GM23338 (cell line): ENCODE measurements around the gene TPST1. TPM values are rescaled to one million over a fixed set of nuclear protein-coding genes. Genes with fewer than 3 reads are reported as not detected.

Source experiments
- ATAC-seq: fragments of 200-7000 bp; cut with Tn5 transposase; 3 replicates; pipeline ENCODE4 v1.9.1; 2020
- DNase-seq: peaks from one replicate; pipeline ENCODE4 v3.0.0-alpha.2; 2015; ENCODE audit warnings: low spot score
- H2AFZ ChIP-seq: fragments of 200-600 bp; sonication (generic); 2 replicates; pipeline ENCODE4 v1.8.0; 2016; ENCODE audit warnings: antibody characterized with exemption, mild to moderate bottlenecking, moderate library complexity
- H3F3A ChIP-seq: fragments of 200-600 bp; sonication (generic); replicated peaks from 2 replicates; pipeline ENCODE4 v1.8.0; 2017; ENCODE audit warnings: antibody characterized with exemption, mixed run types, low read depth
- H3K27ac ChIP-seq: fragments of 200-600 bp; sonication (generic); 2 replicates; pipeline ENCODE4 v1.6.1; 2016; ENCODE audit warnings: low read depth
- H3K27me3 ChIP-seq: fragments of 200-600 bp; sonication (generic); 2 replicates; pipeline ENCODE4 v1.8.0; 2016; ENCODE audit warnings: mild to moderate bottlenecking, mixed run types, moderate library complexity; ENCODE audit not compliant: insufficient read depth
- H3K36me3 ChIP-seq: fragments of 200-600 bp; sonication (generic); 2 replicates; pipeline ENCODE4 v1.8.0; 2016; ENCODE audit warnings: mild to moderate bottlenecking; ENCODE audit not compliant: insufficient read depth
- H3K4me1 ChIP-seq: fragments of 200-600 bp; sonication (generic); 2 replicates; pipeline ENCODE4 v1.8.0; 2016; ENCODE audit warnings: mild to moderate bottlenecking, moderate library complexity; ENCODE audit not compliant: insufficient read depth
- H3K4me2 ChIP-seq: fragments of 200-600 bp; sonication (generic); 2 replicates; pipeline ENCODE4 v1.7.1; 2017; ENCODE audit warnings: mixed run types
- H3K4me3 ChIP-seq: fragments of 200-600 bp; sonication (generic); 2 replicates; pipeline ENCODE4 v1.6.1; 2016; ENCODE audit warnings: mixed run types
- H3K79me2 ChIP-seq: fragments of 200-600 bp; sonication (generic); replicated peaks from 2 replicates; pipeline ENCODE4 v1.8.0; 2017; ENCODE audit warnings: mild to moderate bottlenecking; ENCODE audit not compliant: insufficient read depth
- H3K9me2 ChIP-seq: fragments of 200-600 bp; sonication (generic); 2 replicates; pipeline ENCODE4 v1.8.0; 2017; ENCODE audit not compliant: insufficient read depth
- H4K20me1 ChIP-seq: fragments of 200-600 bp; sonication (generic); replicated peaks from 2 replicates; pipeline ENCODE4 v1.8.0; 2017; ENCODE audit warnings: mild to moderate bottlenecking; ENCODE audit not compliant: insufficient read depth
- H3K27ac Mint-ChIP-seq: 2 replicates; pipeline ENCODE4 v1.8.0; 2020; ENCODE audit warnings: inconsistent platforms, mild to moderate bottlenecking, moderate library complexity, mixed read lengths
- H3K27me3 Mint-ChIP-seq: 3 replicates; pipeline ENCODE4 v1.8.0; 2022; ENCODE audit warnings: low read depth, mild to moderate bottlenecking, moderate library complexity, mixed read lengths, inconsistent platforms; ENCODE audit not compliant: insufficient read depth, poor library complexity
- H3K36me3 Mint-ChIP-seq: 3 replicates; pipeline ENCODE4 v1.8.0; 2021; ENCODE audit warnings: low read depth, mild to moderate bottlenecking, inconsistent platforms, moderate library complexity, mixed read lengths
- H3K4me1 Mint-ChIP-seq: 3 replicates; pipeline ENCODE4 v1.8.0; 2020; ENCODE audit warnings: mild to moderate bottlenecking, inconsistent platforms, mixed read lengths
- H3K4me3 Mint-ChIP-seq: 3 replicates; pipeline ENCODE4 v1.8.0; 2021; ENCODE audit warnings: moderate library complexity, mild to moderate bottlenecking, inconsistent platforms, mixed read lengths
- H3K9me3 Mint-ChIP-seq: 3 replicates; pipeline ENCODE4 v1.8.0; 2020; ENCODE audit warnings: moderate library complexity, mild to moderate bottlenecking, inconsistent platforms, mixed read lengths
- CREB1 ChIP-seq: fragments of 250-450 bp; sonication (Bioruptor Pico); IDR thresholded peaks from 2 replicates; pipeline ENCODE4 v1.5.0; 2020; ENCODE audit warnings: low read depth, mild to moderate bottlenecking, moderate library complexity
- CTCF ChIP-seq, 2 experiments: fragments of 200-600 bp in 1 of 2; sonication (generic) in 1 of 2; conservative IDR thresholded peaks; 2 replicates each; pipeline versions ENCODE4 v1.5.1 to v1.6.1; 2016 to 2017; ENCODE audit warnings: antibody characterized with exemption in 2 of 2, low read depth in 2 of 2, mild to moderate bottlenecking in 2 of 2, moderate library complexity in 1 of 2
- ETS1 ChIP-seq: IDR thresholded peaks from 2 replicates; pipeline ENCODE4 v1.6.1; 2016; ENCODE audit warnings: antibody characterized with exemption
- EZH2 ChIP-seq: fragments of 200-600 bp; sonication (generic); IDR thresholded peaks from one replicate; pipeline ENCODE4 v1.8.0; 2017; ENCODE audit warnings: antibody characterized with exemption, mild to moderate bottlenecking, low read depth; ENCODE audit not compliant: unreplicated experiment
- EZH2phosphoT487 ChIP-seq: fragments of 200-600 bp; sonication (generic); IDR thresholded peaks from one replicate; pipeline ENCODE4 v1.8.1; 2018; ENCODE audit warnings: antibody characterized with exemption; ENCODE audit not compliant: unreplicated experiment
- JUNB ChIP-seq: IDR thresholded peaks from one replicate; pipeline ENCODE4 v1.6.1; 2016; ENCODE audit warnings: antibody characterized with exemption; ENCODE audit not compliant: unreplicated experiment
- NANOG ChIP-seq: IDR thresholded peaks from 2 replicates; pipeline ENCODE4 v1.6.1; 2016; ENCODE audit warnings: antibody characterized with exemption, borderline replicate concordance
- POLR2AphosphoS5 ChIP-seq: IDR thresholded peaks from 2 replicates; pipeline ENCODE4 v1.6.1; 2016; ENCODE audit warnings: antibody characterized with exemption, low read depth
- REST ChIP-seq: IDR thresholded peaks from one replicate; pipeline ENCODE4 v1.6.1; 2018; ENCODE audit warnings: antibody characterized with exemption; ENCODE audit not compliant: unreplicated experiment
- STAT1 ChIP-seq: IDR thresholded peaks from one replicate; pipeline ENCODE4 v1.6.1; 2016; ENCODE audit warnings: antibody characterized with exemption; ENCODE audit not compliant: unreplicated experiment
- ZNF114 ChIP-seq: fragments of 250-450 bp; sonication (Bioruptor Pico); IDR thresholded peaks from 2 replicates; pipeline ENCODE4 v1.5.0; 2020; ENCODE audit warnings: mild to moderate bottlenecking, moderate library complexity
- ZNF331 ChIP-seq: fragments of 250-450 bp; sonication (Bioruptor Pico); IDR thresholded peaks from 2 replicates; pipeline ENCODE4 v1.5.0; 2020; ENCODE audit warnings: low read depth, mild to moderate bottlenecking, moderate library complexity
- ZNF462 ChIP-seq: fragments of 250-450 bp; sonication (Bioruptor Pico); IDR thresholded peaks from 2 replicates; pipeline ENCODE4 v1.5.0; 2020; ENCODE audit warnings: mild to moderate bottlenecking, moderate library complexity
- polyA plus RNA-seq: library from polyadenylated mRNA; unstranded; fragments of >200 nt; fragmentation: Nextera tagmentation; extraction: Ambion mirVana; gene quantifications from 2 replicates; pipeline ENCODE4 v1.2.1, GENCODE V29; 2016
- total RNA-seq: library from RNA; depleted of rRNA; stranded (reverse); fragments of >200 nt; shearing (Covaris generic); gene quantifications from 2 replicates; pipeline ENCODE4 v1.2.3, GENCODE V29; 2014

Gene TPST1
- total and polyA plus RNA-seq, 2 experiments from 2014 or later = 10.7 to 19.2 TPM

GRCh38 chr7:66265566-66265965, 60.4 kb downstream of the TPST1 start:
- Histone ChIP-seq H3K79me2 (peaks cover 9% of the 10 kb centered on the region; the same call in 1 of the 2 replicates), H3K4me3 (no peak overlapping the region), H3K27ac (no peak overlapping the region), H3K27me3 (no peaks in the 10 kb centered on the region), H4K20me1 (no peaks in the 10 kb centered on the region), H3K9me2 (peaks cover 2% of the 10 kb centered on the region; the same call in 1 of the 2 replicates), H3F3A (no peaks in the 10 kb centered on the region), H3K4me1 (0 out of 2 replicates have a peak, but pooled peaks cover 8% of the 10 kb centered on the region), H3K4me2 (no peak overlapping the region), H2AFZ (no peak overlapping the region), H3K36me3 (peaks cover 12% of the 10 kb centered on the region; the same call in 1 of the 2 replicates)
- ATAC-seq = no peak
- TF ChIP-seq STAT1 (no peak), ZNF114 (CRISPR knock-in tag) (no peak), CREB1 (CRISPR knock-in tag) (no peak), ETS1 (no peak), NANOG (no peak), REST (no peak), ZNF331 (CRISPR knock-in tag) (no peak), ZNF462 (CRISPR knock-in tag) (no peak), EZH2 (no peak), JUNB (no peak), POLR2AphosphoS5 (no peak), CTCF (conservative IDR thresholded peaks at IDR 0.05; ENCODE audit: low read depth in 2 of 2) (no peak), EZH2phosphoT487 (no peak)
- H3K27ac Mint-ChIP-seq = no peak overlapping the region
- H3K27me3 Mint-ChIP-seq = no peaks in the 10 kb centered on the region
- DNase-seq = peak; percentile 43
- H3K4me3 Mint-ChIP-seq = no peak overlapping the region
- peaks cover 27% of the 10 kb centered on the region for H3K9me3 Mint-ChIP-seq
- peaks cover 26% of the 10 kb centered on the region for H3K36me3 Mint-ChIP-seq
- H3K4me1 Mint-ChIP-seq = peaks cover 8% of the 10 kb centered on the region; the same call in 2 of the 3 replicates
